KMS-11 (cell line): ENCODE results near the gene ISOC2.
"Not testable (repeated sequence)": the region's sequence is repeated elsewhere in the genome, so short reads cannot be mapped to it uniquely, and the experiment has no call there.

Experiments used
- H2AFZ ChIP-seq: fragments of 200-600 bp; sonication (generic); 2 replicates; pipeline ENCODE4 v1.6.1; 2016; ENCODE audit warnings: antibody characterized with exemption, mixed run types, low read depth
- H3K27ac ChIP-seq: fragments of 200-600 bp; sonication (generic); 2 replicates; pipeline ENCODE4 v1.6.1; 2016; ENCODE audit warnings: mild to moderate bottlenecking, mixed run types
- H3K27me3 ChIP-seq: fragments of 200-600 bp; sonication (generic); 2 replicates; pipeline ENCODE4 v1.6.1; 2017; ENCODE audit warnings: mild to moderate bottlenecking, low read depth, mixed run types, moderate library complexity; ENCODE audit not compliant: insufficient read depth
- H3K36me3 ChIP-seq: fragments of 200-600 bp; sonication (generic); 2 replicates; pipeline ENCODE4 v1.6.1; 2017; ENCODE audit warnings: mild to moderate bottlenecking, mixed run types; ENCODE audit not compliant: insufficient read depth
- H3K4me1 ChIP-seq: fragments of 200-600 bp; sonication (generic); 2 replicates; pipeline ENCODE4 v1.6.1; 2016; ENCODE audit warnings: mild to moderate bottlenecking, low read depth, mixed run types; ENCODE audit not compliant: poor library complexity, severe bottlenecking
- H3K4me2 ChIP-seq: fragments of 200-600 bp; sonication (generic); 2 replicates; pipeline ENCODE4 v1.7.0; 2016; ENCODE audit warnings: mild to moderate bottlenecking, mixed run types
- H3K4me3 ChIP-seq: fragments of 200-600 bp; sonication (generic); IDR thresholded peaks from 2 replicates; pipeline ENCODE4 v1.6.1; 2017; ENCODE audit warnings: low read depth, low read length, mixed read lengths; ENCODE audit not compliant: insufficient read depth
- H3K79me2 ChIP-seq: fragments of 200-600 bp; sonication (generic); 2 replicates; pipeline ENCODE4 v1.6.1; 2016; ENCODE audit warnings: low read depth, mixed run types; ENCODE audit not compliant: insufficient read depth
- H3K9ac ChIP-seq: fragments of 200-600 bp; sonication (generic); 2 replicates; pipeline ENCODE4 v1.6.1; 2016; ENCODE audit warnings: mild to moderate bottlenecking, mixed run types
- H4K20me1 ChIP-seq: fragments of 200-600 bp; sonication (generic); 2 replicates; pipeline ENCODE4 v1.6.1; 2016; ENCODE audit warnings: mild to moderate bottlenecking, mixed run types; ENCODE audit not compliant: insufficient read depth
- CTCF ChIP-seq: fragments of 200-600 bp; sonication (generic); conservative IDR thresholded peaks from 2 replicates; pipeline ENCODE4 v1.6.1; 2017; ENCODE audit warnings: low read depth, mild to moderate bottlenecking, antibody characterized with exemption, low read length, moderate library complexity, mixed read lengths

ISOC2 gene

GRCh38 chr19:55449469-55449868 lies 12.0 kb downstream of the ISOC2 start:
- Histone ChIP-seq H3K27ac (no peak overlapping the region), H3K4me2 (no peak overlapping the region), H3K4me3 (no peak overlapping the region), H2AFZ (no peak overlapping the region), H3K9ac (no peak overlapping the region), H3K4me1 (no peaks in the 10 kb centered on the region), H4K20me1 (no peaks in the 10 kb centered on the region), H3K27me3 (peaks cover 24% of the 10 kb centered on the region), H3K36me3 (no peaks in the 10 kb centered on the region), H3K79me2 (no peaks in the 10 kb centered on the region)
- no peak for TF ChIP-seq CTCF

GRCh38 chr19:55448175-55448490 lies 13.3 kb downstream of the ISOC2 start:
- not testable (repeated sequence) for H2AFZ ChIP-seq, H4K20me1 ChIP-seq, H3K36me3 ChIP-seq, H3K27ac ChIP-seq, H3K79me2 ChIP-seq, H3K9ac ChIP-seq, H3K4me1 ChIP-seq, H3K4me3 ChIP-seq, H3K4me2 ChIP-seq
- peaks cover 35% of the 10 kb centered on the region for H3K27me3 ChIP-seq

GRCh38 chr19:55447421-55448174 lies 13.8 kb downstream of the ISOC2 start:
- Histone ChIP-seq H3K4me1 (no peaks in the 10 kb centered on the region), H3K36me3 (no peaks in the 10 kb centered on the region), H3K4me3 (no peak overlapping the region), H3K9ac (no peak overlapping the region), H3K27me3 (peaks cover 38% of the 10 kb centered on the region), H4K20me1 (no peaks in the 10 kb centered on the region), H3K4me2 (no peak overlapping the region), H3K27ac (no peak overlapping the region), H2AFZ (no peak overlapping the region), H3K79me2 (no peaks in the 10 kb centered on the region)
- TF ChIP-seq CTCF: no peak

- H3K27ac ChIP-seq: no peak overlapping the region
- H3K27me3 ChIP-seq: peaks cover 46% of the 10 kb centered on the region
- no peaks in the 10 kb centered on the region for H3K36me3 ChIP-seq
- no peak overlapping the region for H2AFZ ChIP-seq
- no peak overlapping the region for H3K9ac ChIP-seq
- H4K20me1 ChIP-seq: no peaks in the 10 kb centered on the region
- H3K4me1 ChIP-seq: no peaks in the 10 kb centered on the region
- no peak for TF ChIP-seq CTCF
- no peaks in the 10 kb centered on the region for H3K79me2 ChIP-seq
- H3K4me3 ChIP-seq: no peak overlapping the region
- H3K4me2 ChIP-seq: no peak overlapping the region
Observed at GRCh38 chr19:55446060-55446459, 15.4 kb downstream of the ISOC2 start.

- no peak overlapping the region for H3K4me2 ChIP-seq
- H2AFZ ChIP-seq: no peak overlapping the region
- H3K36me3 ChIP-seq: no peaks in the 10 kb centered on the region
- no peak overlapping the region for H3K27ac ChIP-seq
- no peak overlapping the region for H3K9ac ChIP-seq
- H3K4me3 ChIP-seq: no peak overlapping the region
- H3K4me1 ChIP-seq: no peaks in the 10 kb centered on the region
- H3K27me3 ChIP-seq: peaks cover 61% of the 10 kb centered on the region
- no peak for TF ChIP-seq CTCF
- H3K79me2 ChIP-seq: no peaks in the 10 kb centered on the region
- H4K20me1 ChIP-seq: no peaks in the 10 kb centered on the region
Observed at GRCh38 chr19:55444646-55445045, 16.8 kb downstream of the ISOC2 start.
